ENCODE measurements around the gene NRL. TPM values are rescaled to one million over a fixed set of nuclear protein-coding genes. Genes with fewer than 3 reads are reported as not detected.

Gene NRL
- total RNA-seq, 1 donor = 1.8 TPM

- Histone ChIP-seq H3K4me1 (ENCODE audit: insufficient read depth, low read length) (peaks cover 46% of the 10 kb centered on the region), H3K79me2 (ENCODE audit: insufficient read depth, low read length) (peaks cover 54% of the 10 kb centered on the region), H3K27me3 (ENCODE audit: insufficient read depth, low read length) (no peaks in the 10 kb centered on the region), H3K27ac (ENCODE audit: low read depth, low read length) (no peak overlapping the region), H4K20me1 (ENCODE audit: insufficient read depth, low read length) (peaks cover 16% of the 10 kb centered on the region), H2AFZ (ENCODE audit: low read length) (no peak overlapping the region), H3K9me3 (ENCODE audit: low read depth, low read length) (no peaks in the 10 kb centered on the region), H3K36me3 (ENCODE audit: insufficient read depth, low read length) (peaks cover 20% of the 10 kb centered on the region), H3K4me2 (ENCODE audit: insufficient read depth, low read length) (peak overlapping the region; percentile 82), H3K4me3 (ENCODE audit: insufficient read depth, low read length) (peak overlapping the region; percentile 84)
- no peak for TF ChIP-seq CTCF (IDR thresholded peaks at IDR 0.05; ENCODE audit: extremely low read depth, low read depth, low read length)
- no peak for DNase-seq (ENCODE audit: insufficient read length, low spot score, missing footprints)
Measured at GRCh38 chr14:24145219-24145618, 30.5 kb upstream of the NRL start.

GRCh38 chr14:24144451-24144850, 29.7 kb upstream of the NRL start:
- Histone ChIP-seq H3K9me3 (ENCODE audit: low read depth, low read length) (no peaks in the 10 kb centered on the region), H3K4me2 (ENCODE audit: insufficient read depth, low read length) (no peak overlapping the region), H3K4me1 (ENCODE audit: insufficient read depth, low read length) (peaks cover 46% of the 10 kb centered on the region), H3K27me3 (ENCODE audit: insufficient read depth, low read length) (no peaks in the 10 kb centered on the region), H3K36me3 (ENCODE audit: insufficient read depth, low read length) (peaks cover 16% of the 10 kb centered on the region), H3K27ac (ENCODE audit: low read depth, low read length) (peak overlapping the region; percentile 47), H2AFZ (ENCODE audit: low read length) (no peak overlapping the region), H4K20me1 (ENCODE audit: insufficient read depth, low read length) (peaks cover 12% of the 10 kb centered on the region), H3K79me2 (ENCODE audit: insufficient read depth, low read length) (peaks cover 54% of the 10 kb centered on the region), H3K4me3 (ENCODE audit: insufficient read depth, low read length) (no peak overlapping the region)
- DNase-seq (ENCODE audit: insufficient read length, low spot score, missing footprints) = no peak
- TF ChIP-seq CTCF (IDR thresholded peaks at IDR 0.05; ENCODE audit: extremely low read depth, low read depth, low read length) = no peak

GRCh38 chr14:24143511-24143910, 28.8 kb upstream of the NRL start:
- H4K20me1 ChIP-seq (ENCODE audit: insufficient read depth, low read length) = peaks cover 10% of the 10 kb centered on the region
- no peak overlapping the region for H2AFZ ChIP-seq (ENCODE audit: low read length)
- H3K27ac ChIP-seq (ENCODE audit: low read depth, low read length) = peak overlapping the region; percentile 47
- peaks cover 21% of the 10 kb centered on the region for H3K36me3 ChIP-seq (ENCODE audit: insufficient read depth, low read length)
- no peaks in the 10 kb centered on the region for H3K27me3 ChIP-seq (ENCODE audit: insufficient read depth, low read length)
- peak; percentile 90 for DNase-seq (ENCODE audit: insufficient read length, low spot score, missing footprints)
- H3K4me1 ChIP-seq (ENCODE audit: insufficient read depth, low read length) = peaks cover 45% of the 10 kb centered on the region
- H3K4me2 ChIP-seq (ENCODE audit: insufficient read depth, low read length) = peak overlapping the region; percentile 6
- H3K79me2 ChIP-seq (ENCODE audit: insufficient read depth, low read length) = peaks cover 57% of the 10 kb centered on the region
- H3K4me3 ChIP-seq (ENCODE audit: insufficient read depth, low read length) = no peak overlapping the region
- no peaks in the 10 kb centered on the region for H3K9me3 ChIP-seq (ENCODE audit: low read depth, low read length)
- TF ChIP-seq CTCF (IDR thresholded peaks at IDR 0.05; ENCODE audit: extremely low read depth, low read depth, low read length) = no peak

GRCh38 chr14:24141097-24141880, 26.5 kb upstream of the NRL start, which contains the start of gene EMC9:
Gene EMC9 (minus strand): TSS chr14:24141591. CDS start chr14:24141304, 287 bp downstream.
- H3K79me2 ChIP-seq (ENCODE audit: insufficient read depth, low read length) = peaks cover 67% of the 10 kb centered on the region
- peak within 1 kb of the TSS; percentile 95 for H3K4me2 ChIP-seq (ENCODE audit: insufficient read depth, low read length)
- peaks cover 8% of the 10 kb centered on the region for H4K20me1 ChIP-seq (ENCODE audit: insufficient read depth, low read length)
- no peaks in the 10 kb centered on the region for H3K27me3 ChIP-seq (ENCODE audit: insufficient read depth, low read length)
- peak; percentile 24 for TF ChIP-seq CTCF (IDR thresholded peaks at IDR 0.05; ENCODE audit: extremely low read depth, low read depth, low read length)
- H3K36me3 ChIP-seq (ENCODE audit: insufficient read depth, low read length) = peaks cover 35% of the 10 kb centered on the region
- no peaks in the 10 kb centered on the region for H3K9me3 ChIP-seq (ENCODE audit: low read depth, low read length)
- peak within 1 kb of the TSS; percentile 89 for H3K27ac ChIP-seq (ENCODE audit: low read depth, low read length)
- peak within 1 kb of the TSS; percentile 95 for H2AFZ ChIP-seq (ENCODE audit: low read length)
- DNase-seq (ENCODE audit: insufficient read length, low spot score, missing footprints) = peak; percentile 100
- peak within 1 kb of the TSS; percentile 82 for H3K4me3 ChIP-seq (ENCODE audit: insufficient read depth, low read length)
- peaks cover 46% of the 10 kb centered on the region for H3K4me1 ChIP-seq (ENCODE audit: insufficient read depth, low read length)
